Hair follicle dermal papilla cell (primary cell): Measurements from ENCODE around the gene KHNYN. TPM values are rescaled to one million over a fixed set of nuclear protein-coding genes. Genes with fewer than 3 reads are reported as not detected.

Experiments used
- total RNA-seq: library from RNA; depleted of rRNA; stranded (reverse); fragments of >200 nt; gene quantifications from 2 replicates; pipeline ENCODE4 v1.2.3, GENCODE V29; 2012

KHNYN gene
- total RNA-seq: 68.6 and 81.6 TPM in 2 replicates

GRCh38 chr14:24429395-24430142 lies at the start of gene KHNYN, which contains the start of gene CBLN3:
Gene KHNYN, plus strand, starts transcription at chr14:24429954. Its CDS starts 777 bp downstream, at chr14:24430731.
Gene CBLN3, minus strand, starts transcription at chr14:24429668. Its CDS starts 614 bp downstream, at chr14:24429054.

GRCh38 chr14:24398653-24399446 lies 30.9 kb upstream of the KHNYN start, which contains the start of gene NYNRIN:
Gene NYNRIN, plus strand, starts transcription at chr14:24399003. Its CDS starts 244 bp downstream, at chr14:24399247.

DNA sequence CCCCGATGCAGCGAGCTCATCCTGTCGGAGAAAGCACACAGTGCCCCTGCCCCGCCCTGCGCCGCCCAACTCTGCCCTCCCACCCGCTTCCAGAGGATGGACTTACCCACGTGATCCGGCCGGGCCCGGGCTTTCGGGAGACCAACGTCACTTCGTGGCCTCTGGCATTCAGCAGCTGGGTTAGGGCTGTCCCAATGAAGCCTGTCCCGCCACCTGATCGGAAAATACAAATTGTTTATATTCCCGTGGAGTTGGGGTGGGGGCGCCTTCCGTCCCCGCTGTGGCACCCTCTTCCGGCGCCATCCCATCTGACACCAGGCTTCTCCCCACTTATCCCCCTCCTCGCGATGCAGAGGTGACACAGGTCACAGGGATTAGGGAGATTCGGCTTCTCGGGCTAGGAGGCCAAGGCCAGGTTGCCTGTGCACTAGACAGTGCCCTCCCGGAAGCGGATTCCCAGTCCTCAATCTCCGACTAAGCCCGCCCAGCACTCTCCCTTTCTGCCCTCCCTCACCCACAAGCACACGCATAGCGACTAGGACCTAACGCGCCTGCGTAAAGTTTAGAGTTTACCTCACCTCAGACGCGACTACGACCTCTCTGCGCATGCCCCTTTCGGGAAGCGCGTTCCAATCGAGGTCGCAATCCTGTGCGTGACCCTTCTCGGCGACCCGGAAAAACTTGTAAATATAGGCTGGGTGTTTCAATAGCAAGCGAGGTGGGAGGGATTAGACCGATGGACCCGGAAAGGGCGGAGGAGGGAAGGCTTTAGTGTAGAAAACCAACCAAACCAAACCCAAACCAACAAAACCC lies 12.7 kb downstream of the KHNYN start, which contains the start of gene SDR39U1:
TSS of gene SDR39U1 (minus strand) at position 537 of the 813 bp plus-strand sequence. CDS start at position 530, 7 bp downstream.

Other genes with a start within 250 kb of the KHNYN start
- gene IPO4, start 241.1 kb upstream of the KHNYN start, total RNA-seq: 45.1 and 55.2 TPM in 2 replicates
- gene TM9SF1, start 234.5 kb upstream of the KHNYN start, total RNA-seq: 76.5 and 83.1 TPM in 2 replicates
- 0.24 TPM in 1 of 2 replicates, not detected in the other for gene TSSK4, start 224.3 kb upstream of the KHNYN start, total RNA-seq
- 19.1 and 25.4 TPM in 2 replicates for gene CHMP4A, start 216.5 kb upstream of the KHNYN start, total RNA-seq
- 13.1 and 15.1 TPM in 2 replicates for gene MDP1, start 213.9 kb upstream of the KHNYN start, total RNA-seq
- gene NEDD8, start 197.6 kb upstream of the KHNYN start, total RNA-seq: 48.7 and 73.2 TPM in 2 replicates
- gene GMPR2, start 197.0 kb upstream of the KHNYN start, total RNA-seq: 67.0 and 74.5 TPM in 2 replicates
- 68.9 and 75.8 TPM in 2 replicates for gene TINF2, start 187.3 kb upstream of the KHNYN start, total RNA-seq
- gene TGM1, start 166.8 kb upstream of the KHNYN start, total RNA-seq: 1.1 and 3.1 TPM in 2 replicates
- gene RABGGTA, start 158.4 kb upstream of the KHNYN start, total RNA-seq: 26.1 and 28.4 TPM in 2 replicates
- 20.9 and 22.6 TPM in 2 replicates for gene DHRS1, start 130.2 kb upstream of the KHNYN start, total RNA-seq
- 18.5 and 21.7 TPM in 2 replicates for gene NOP9, start 130.1 kb upstream of the KHNYN start, total RNA-seq
- 3.2 and 3.6 TPM in 2 replicates for gene CIDEB, start 122.0 kb upstream of the KHNYN start, total RNA-seq
- gene LTB4R2, start 119.8 kb upstream of the KHNYN start, total RNA-seq: 6.7 and 7.5 TPM in 2 replicates
- gene LTB4R, start 118.5 kb upstream of the KHNYN start, total RNA-seq: 1.3 and 2.6 TPM in 2 replicates
- gene ADCY4, start 94.9 kb upstream of the KHNYN start, total RNA-seq: 24.2 and 35.5 TPM in 2 replicates
- 29.0 and 35.1 TPM in 2 replicates for gene RIPK3, start 90.0 kb upstream of the KHNYN start, total RNA-seq
- gene NFATC4, start 61.8 kb upstream of the KHNYN start, total RNA-seq: 285 and 343 TPM in 2 replicates
- gene NYNRIN, start 31.0 kb upstream of the KHNYN start, total RNA-seq: 26.5 and 28.4 TPM in 2 replicates
- gene CBLN3, start 286 bp upstream of the KHNYN start, total RNA-seq: 0.97 and 4.4 TPM in 2 replicates
- 8.9 and 10.7 TPM in 2 replicates for gene SDR39U1, start 12.8 kb downstream of the KHNYN start, total RNA-seq
- not detected in 2 replicates for gene CMA1, start 78.3 kb downstream of the KHNYN start, total RNA-seq
- gene CTSG, start 146.3 kb downstream of the KHNYN start, total RNA-seq: not detected in 2 replicates
- not detected in 2 replicates for gene GZMH, start 179.7 kb downstream of the KHNYN start, total RNA-seq
- not detected in 2 replicates for gene GZMB, start 204.2 kb downstream of the KHNYN start, total RNA-seq